GM21526 (cell line): ENCODE results near the gene KLC4.

Source experiments
- ATAC-seq: cut with Tn5 transposase; IDR thresholded peaks from one replicate; pipeline ENCODE4 v1.9.1; 2021; ENCODE audit warnings: moderate library complexity; ENCODE audit not compliant: unreplicated experiment, low FRiP score

The KLC4 gene

DNA sequence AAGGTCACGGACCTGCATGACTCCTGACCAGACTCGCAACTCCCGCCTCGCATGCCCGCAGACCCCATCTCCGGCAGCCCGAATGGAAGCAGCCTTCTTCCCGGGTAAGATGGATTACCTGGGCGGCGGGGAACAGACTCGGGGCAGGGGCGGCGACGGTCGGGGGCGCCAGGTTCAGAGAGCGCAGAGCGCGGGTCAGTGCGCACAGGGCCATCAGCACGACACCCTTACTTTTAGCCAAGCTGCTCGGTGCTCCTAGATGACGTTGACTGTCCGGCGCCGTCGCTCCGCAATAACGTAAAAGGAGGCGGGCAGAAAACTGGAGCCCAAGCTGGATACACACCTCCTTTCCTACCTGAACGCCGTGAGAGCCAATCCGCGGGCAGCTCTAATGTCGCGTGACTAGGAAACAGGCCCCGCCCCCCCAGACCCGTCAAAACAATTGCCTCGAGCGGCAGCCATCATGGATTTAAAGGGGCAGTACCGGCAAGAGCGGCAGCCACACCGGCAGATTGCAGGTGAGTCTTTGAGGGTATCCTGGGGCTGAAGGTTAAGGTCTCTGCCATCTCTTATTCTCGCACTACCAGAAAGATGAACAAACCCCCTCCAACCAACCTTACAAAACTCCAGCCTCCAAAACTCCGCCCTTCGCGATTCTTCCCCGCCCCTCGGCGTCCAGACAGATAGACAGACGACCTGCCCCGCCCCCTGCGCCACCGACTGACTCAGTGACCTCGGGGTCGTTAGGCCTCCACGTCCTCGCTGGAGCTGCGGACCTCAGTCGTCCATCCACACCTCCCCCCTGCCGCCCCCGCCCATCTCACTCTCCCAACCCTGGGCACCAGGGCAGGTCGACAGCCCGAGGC, at the start of gene KLC4, which contains the start of gene MRPL2:
Gene KLC4, plus strand, starts transcription at position 464 of the 866 bp plus-strand sequence. CDS start 1,705 bp downstream, outside the sequence.
Gene MRPL2, minus strand, starts transcription at position 267 of the 866 bp plus-strand sequence. Its CDS starts 53 bp downstream, at position 214.
- ATAC-seq = peak; percentile 76

- no peak for ATAC-seq
These were observed 48.2 kb upstream of the KLC4 start for GRCh38 chr6:43011207-43011606.

DNA sequence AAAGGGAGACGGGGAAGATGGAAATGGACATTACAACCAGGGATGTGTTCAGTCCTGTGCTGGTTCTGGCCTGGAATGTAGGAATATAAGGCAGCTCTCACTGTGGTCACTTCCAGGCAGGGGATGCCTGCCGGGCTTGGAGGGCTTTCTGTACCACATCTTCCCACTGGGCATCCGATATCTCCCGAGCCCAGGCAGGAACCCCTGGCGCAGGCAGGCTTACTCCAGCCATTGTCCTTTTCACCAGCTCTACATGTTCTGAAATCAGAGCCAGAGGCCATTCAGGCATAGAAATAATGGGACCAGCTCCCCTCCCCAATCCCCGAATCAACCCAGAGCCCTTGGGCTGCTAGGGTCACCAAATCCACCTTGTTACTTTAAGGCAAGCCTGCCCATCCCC, 47.1 kb upstream of the KLC4 start:
- no peak for ATAC-seq

DNA sequence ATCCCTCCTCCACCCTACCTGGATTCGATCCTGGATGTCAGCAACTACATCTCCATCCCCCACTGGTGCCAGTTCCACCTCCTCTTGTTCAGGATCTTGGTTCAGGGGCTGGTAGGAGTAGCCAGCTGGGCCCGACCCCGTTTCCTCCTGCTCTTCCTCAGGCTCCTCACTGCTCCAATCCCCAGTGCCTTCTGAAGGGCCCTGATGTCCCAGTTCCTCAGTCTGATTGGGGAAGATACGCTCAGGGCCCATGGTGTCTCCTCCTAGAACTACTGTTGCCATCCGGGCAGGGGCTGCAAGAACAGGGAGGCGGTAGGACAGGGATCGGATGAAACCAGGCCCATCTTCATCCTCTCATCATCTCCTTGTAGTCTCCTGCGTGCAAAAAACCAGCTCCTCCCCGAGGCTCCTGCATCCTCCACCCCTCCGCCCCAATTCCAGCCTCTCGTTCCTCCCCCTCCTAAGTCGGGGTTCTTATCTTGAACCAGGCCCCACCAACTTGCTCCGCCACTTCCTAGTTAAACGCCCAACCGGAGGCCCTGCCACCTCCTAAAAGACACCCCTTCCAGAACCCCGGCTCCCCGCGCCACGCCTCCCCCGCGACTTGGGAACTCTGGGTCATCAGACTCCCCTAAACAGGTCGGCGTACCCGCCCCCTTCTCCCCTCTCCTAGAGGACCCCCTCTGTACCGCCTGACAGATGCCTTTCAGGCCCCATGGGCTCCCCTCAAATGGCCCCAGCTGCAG, 46.2 kb upstream of the KLC4 start:
- peak; percentile 4 for ATAC-seq

DNA sequence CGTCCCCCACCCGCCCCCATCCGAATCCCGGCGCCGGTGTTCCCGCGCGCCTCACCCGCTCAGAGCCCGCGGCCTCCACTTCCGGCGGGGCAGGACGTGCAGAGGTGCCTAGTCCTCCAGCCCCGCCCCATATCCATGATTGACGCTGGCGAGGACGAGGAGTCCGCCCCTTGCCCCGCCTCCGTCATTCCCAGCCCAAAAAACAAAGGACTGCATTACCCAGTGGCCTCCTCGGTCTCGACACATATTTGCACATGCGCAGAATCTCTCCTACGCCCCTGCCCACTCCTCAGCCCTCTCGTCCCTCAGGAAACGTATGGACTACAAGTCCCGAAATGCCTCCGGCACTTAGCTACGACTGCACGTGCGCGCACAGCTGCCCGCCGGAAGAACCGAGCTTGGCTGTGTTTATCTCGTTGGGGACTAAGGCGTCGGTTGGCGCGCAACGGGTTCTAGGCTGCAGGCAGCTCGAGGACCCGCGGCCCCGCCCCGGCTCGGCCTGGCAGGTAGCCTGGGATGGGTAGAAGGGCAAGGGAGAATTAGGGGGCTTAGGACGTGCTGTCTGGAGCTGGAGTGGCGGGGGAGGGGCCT, 45.5 kb upstream of the KLC4 start, which contains the start of the genes KLHDC3 and MEA1:
Gene KLHDC3, plus strand, starts transcription at position 407 of the 591 bp plus-strand sequence. CDS start 2,944 bp downstream, outside the sequence.
Gene MEA1, minus strand, starts transcription at position 104 of the 591 bp plus-strand sequence. CDS start 133 bp downstream, outside the sequence.
- peak; percentile 73 for ATAC-seq

- ATAC-seq = no peak
These were observed 45.0 kb upstream of the KLC4 start for GRCh38 chr6:43014434-43014909.

DNA sequence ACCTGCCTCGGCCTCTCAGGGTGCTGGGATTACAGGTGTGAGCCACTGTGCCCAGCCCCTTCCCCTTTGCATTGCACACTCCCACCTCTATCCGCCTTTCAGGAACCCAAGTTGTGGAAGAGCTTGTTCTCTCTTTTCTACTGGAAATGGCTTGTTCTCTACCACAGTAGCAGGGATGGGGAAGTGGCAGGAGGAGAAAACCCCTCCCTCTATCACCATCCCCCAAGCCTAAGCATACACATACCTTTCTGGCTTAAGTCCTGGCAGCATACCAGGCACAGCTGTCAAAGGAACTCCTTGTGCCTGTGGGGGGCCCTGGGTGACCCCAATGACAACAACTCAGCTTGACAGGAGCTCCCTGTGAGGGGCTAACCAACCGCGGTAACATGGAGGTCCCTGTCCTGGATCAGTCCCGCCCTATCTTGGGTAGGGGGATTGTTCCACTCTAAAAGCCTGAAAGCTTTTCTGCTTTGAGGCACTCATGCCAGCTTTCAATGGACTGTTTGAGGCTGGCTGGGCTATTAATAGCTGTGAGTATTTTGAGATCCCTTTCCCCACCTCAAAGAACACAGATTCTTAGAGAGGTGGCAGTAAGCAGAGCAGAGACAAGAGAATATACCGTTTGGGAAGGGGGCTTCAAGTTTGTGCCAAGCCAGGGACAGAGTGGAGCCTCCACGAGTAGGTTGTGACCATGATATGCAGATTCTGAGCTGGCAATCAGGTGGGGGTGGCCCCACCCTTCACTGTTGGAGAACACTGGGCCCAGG, 43.1 kb upstream of the KLC4 start:
- ATAC-seq = no peak

GRCh38 chr6:43016943-43017334, 42.5 kb upstream of the KLC4 start:
- no peak for ATAC-seq

DNA sequence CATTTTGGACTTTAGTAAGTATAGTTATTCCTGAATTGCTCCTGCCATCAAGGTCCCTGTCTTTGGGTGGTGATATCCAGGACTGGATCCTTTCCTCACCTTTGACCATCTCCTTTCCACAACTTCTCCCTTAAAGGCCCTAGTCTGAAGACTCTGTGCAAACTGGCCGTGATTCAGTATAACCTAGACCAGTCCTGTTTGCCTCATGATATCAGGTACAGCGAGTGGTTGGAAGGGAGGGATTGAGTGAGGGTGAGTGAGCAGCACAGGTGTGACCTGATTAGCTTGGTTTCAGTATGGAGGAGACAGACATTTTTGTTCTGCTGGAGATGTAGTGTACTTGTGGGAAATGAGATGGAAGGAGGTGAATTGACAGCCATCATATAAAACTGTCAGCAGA, 40.3 kb upstream of the KLC4 start:
- ATAC-seq = no peak

GRCh38 chr6:43020052-43020705, 39.3 kb upstream of the KLC4 start:
- ATAC-seq = no peak

DNA sequence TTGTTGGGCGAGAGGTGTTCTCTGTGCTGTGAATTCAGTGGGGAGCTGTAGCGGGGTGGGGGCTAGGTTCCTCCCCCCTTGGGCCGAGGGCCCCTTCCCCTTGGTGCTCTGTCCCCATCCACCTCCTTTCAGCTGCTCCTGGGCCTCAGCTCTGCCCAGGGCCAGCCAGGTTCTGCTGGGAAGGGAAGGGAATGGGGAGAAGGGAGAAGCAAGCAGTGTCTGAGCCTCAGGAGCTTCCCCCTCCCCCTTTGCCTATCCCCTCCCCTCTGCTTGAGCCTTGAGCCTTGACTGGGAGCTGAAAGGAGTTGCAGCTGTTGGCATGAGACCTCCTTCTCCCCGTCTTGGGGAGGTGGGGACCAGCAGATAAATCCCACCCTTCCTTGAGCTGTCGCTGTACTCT, 38.6 kb upstream of the KLC4 start:
- no peak for ATAC-seq

- no peak for ATAC-seq
These were observed 38.0 kb upstream of the KLC4 start, which contains the start of gene RRP36 for GRCh38 chr6:43021270-43022047. TSS of gene RRP36 (plus strand) at chr6:43021623. CDS start at chr6:43021655, 32 bp downstream.

GRCh38 chr6:43024436-43024835, 35.0 kb upstream of the KLC4 start:
- no peak for ATAC-seq

- no peak for ATAC-seq
These were observed 33.1 kb upstream of the KLC4 start for GRCh38 chr6:43026365-43026764.

DNA sequence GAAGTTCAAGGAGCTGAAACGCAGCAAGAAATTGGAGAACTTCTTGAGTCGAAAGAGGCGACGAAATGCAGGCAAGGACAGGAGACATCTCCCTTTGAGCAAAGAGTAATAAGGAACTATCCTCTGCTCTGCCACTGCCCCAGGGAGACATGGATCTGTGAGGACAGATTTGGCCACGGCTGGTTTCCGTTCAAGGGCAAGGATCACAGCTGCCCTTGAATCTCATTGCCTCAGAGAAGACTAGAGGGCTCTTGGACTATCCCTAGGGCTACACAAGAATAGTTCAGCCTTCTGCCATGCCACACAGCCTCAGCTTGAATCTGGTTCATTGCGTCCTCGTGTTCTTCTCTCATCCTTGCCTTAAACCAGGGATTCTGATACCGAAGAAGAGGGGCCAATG, 30.3 kb upstream of the KLC4 start:
- ATAC-seq = no peak

DNA sequence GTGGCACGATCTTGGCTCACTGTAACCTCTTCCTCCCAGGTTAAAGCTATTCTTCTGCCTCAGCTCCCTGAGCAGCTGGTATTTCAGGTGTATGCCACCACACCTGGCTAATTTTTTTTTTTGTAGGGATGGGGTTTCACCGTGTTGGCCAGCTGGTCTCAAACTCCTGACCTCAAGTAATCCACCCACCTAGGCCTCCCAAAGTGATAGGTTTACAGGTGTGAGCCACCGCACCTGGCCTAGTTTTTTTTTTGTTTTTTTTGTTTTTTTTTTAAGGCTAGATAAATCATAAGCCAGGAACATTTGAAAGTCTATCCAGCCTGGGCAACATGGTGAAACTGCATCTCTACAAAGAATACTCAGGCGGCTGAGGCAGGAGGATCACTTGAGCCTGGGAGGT, 27.1 kb upstream of the KLC4 start:
- ATAC-seq = no peak

DNA sequence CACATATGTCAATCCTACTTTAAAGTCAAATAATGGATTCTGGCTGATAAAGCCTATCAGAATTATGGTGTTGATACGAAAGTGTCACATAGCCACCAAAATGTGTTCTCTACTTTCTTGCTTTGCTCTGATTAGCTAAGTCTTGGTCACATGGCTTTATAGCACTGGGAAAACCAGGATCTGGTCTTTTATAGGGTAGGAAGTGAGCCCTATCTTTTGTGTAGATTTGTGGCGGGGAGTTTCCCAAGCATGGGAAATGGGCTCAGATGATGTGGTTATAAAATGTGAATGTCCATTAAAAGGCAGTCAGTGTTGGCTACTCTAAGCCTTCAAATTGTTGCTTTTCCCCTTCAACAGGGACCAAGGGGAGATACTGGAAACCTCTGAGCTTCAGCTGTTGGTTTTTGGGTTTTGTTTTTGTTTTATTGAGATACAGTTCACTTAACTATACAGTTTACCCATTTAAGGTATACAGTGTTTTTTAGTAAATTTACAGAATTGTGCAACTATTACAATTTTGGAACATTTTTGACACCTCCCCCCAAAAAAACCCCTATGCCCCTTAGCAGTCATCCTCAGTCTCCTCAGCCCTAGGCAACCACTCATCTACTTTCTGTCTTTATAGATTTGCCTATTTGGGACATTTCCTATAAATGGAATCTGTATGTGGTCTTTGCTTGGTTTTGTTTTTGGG, 25.8 kb upstream of the KLC4 start:
- ATAC-seq = no peak

DNA sequence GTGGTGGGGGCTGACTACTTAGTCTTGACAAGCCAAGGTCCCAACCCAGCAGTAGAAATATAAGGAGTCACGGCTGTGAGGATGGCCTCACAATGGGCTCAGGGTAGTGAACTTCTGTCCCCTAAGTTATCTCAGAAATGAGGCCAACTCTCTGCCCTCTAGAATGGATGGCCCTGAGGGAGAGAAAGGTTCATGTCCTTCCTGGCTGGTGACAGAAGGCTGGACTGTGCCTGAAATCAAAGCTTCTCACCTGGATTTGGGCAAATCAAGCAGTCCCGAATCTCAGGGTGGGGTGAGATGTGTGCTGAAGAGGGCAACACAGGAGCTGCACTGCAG, 25.3 kb upstream of the KLC4 start:
- ATAC-seq = no peak
